HG03095 (cell line): Measurements from ENCODE around the gene PRRC2A.

Source experiments
- ATAC-seq: cut with Tn5 transposase; IDR thresholded peaks from one replicate; pipeline ENCODE4 v1.9.1; 2021; ENCODE audit warnings: moderate library complexity; ENCODE audit not compliant: unreplicated experiment

PRRC2A gene

DNA sequence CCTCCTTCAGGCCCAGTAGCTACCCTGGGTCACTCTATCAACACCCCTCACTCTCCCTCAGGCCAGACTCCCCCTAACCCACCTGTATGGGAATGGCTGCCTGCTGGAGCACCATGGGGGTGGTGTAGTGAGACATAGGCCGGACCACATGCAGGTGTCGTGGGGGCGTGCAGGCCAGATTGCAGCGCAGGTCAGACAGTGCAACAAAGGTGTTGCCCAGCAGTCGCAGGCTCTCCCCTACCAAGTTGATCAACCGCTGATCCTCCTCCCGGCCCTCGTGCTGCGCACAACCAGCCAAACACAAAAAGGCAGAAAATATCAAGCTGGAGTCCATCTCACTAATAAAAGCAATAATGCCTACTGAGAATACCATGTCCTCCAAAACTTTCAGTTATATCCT, 24.8 kb downstream of the PRRC2A start:
- no peak for ATAC-seq

DNA sequence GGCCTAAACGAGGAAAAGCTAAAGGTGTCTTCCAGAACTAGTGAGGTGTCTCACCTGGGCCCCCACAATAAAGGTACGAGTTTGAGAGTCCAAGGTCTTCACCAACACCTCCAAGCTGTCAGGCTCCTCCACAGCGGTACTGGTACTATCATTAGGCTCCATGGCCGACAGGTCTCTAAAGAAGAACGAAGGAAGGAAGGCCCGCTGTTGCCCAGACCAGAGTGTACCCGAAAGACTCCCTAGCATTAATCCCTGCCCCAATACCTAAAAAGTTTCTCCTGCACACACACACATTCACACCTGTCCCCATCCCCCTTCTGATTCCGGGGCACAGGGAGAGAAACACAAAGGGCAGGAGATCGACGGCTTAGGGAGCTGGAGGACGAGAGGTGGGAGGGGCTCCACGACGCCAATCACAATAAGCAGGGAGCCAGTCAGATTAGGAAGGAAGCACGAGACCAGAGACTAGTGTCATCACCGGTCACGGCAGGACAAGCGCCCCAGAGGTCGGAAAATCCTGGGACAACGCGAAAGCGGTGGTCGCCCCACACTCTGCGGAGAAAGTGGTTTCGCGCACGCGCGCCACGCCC, 31.2 kb downstream of the PRRC2A start:
- peak; percentile 21 for ATAC-seq

DNA sequence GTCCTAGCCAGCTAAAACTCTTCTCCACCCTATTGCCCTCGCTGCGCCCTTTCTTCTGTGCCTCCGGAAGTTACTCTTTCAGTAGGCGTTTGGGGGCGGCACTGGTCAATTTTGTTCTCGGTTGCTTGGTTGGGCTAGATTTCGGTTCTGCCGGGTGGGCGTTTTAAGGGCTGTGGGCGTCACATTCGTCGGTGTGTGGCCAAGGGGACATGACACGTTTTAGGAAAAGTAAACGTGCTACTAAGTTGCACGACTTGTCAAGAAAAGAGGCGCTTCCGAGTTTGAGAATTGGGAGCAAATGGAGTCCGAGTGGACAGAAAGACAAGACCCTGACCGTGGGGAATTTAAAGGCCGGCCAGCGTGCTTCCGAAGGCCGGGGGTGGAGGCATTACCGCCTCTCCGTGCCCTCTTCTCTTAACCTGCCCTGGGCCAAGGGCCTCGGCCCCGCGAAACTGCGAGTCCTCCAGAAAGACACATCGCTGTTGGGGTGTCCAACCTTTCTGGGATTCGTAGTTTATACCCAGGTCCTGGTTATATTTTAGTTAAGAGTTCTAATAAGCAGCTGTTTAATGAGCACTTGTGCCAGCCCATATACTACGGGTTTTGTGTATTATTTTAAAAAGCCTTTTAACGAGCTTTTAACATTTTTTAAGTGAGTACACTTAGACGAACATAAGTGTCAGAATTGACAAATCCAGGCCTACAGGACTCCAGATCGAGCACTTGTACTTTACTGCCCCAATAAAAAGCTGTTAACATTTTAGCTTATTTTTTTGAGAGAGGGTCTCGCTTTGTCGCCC, 32.6 kb downstream of the PRRC2A start:
- ATAC-seq = peak; percentile 47

DNA sequence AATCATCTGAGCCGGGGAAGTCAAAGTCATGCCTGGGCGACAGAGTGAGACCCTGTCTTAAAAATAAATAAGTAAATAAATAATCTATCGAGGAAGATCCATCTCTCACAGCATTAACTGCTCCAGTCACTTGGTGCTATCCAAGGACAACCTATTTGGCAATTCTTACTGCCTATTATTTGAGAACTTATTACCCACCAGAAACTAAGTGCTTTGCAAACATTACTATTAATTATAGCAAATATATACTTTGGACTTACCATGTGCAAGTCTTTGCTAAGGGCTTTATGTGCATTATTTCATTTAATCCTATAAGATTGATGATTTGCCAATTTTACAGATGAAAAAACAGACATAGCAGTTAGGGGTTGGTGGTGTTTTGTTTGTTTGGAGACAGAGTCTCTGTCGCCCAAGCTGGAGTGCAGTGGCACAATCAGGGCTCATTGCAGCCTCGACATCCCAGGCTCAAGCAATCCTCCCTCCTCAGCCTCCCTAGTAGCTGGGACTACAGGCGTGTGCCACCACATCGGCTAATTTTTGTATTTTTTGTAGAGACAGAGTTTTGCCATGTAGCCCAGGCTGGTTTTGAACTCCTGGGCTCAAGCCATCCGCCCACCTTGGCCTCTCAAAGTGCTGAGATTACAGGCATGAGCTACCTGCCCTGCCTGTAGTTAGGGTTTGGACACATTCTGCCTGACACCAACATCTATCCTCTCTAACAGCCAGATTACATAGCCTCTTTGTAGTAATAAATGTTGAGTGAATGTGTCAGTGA, 34.2 kb downstream of the PRRC2A start:
- no peak for ATAC-seq

DNA sequence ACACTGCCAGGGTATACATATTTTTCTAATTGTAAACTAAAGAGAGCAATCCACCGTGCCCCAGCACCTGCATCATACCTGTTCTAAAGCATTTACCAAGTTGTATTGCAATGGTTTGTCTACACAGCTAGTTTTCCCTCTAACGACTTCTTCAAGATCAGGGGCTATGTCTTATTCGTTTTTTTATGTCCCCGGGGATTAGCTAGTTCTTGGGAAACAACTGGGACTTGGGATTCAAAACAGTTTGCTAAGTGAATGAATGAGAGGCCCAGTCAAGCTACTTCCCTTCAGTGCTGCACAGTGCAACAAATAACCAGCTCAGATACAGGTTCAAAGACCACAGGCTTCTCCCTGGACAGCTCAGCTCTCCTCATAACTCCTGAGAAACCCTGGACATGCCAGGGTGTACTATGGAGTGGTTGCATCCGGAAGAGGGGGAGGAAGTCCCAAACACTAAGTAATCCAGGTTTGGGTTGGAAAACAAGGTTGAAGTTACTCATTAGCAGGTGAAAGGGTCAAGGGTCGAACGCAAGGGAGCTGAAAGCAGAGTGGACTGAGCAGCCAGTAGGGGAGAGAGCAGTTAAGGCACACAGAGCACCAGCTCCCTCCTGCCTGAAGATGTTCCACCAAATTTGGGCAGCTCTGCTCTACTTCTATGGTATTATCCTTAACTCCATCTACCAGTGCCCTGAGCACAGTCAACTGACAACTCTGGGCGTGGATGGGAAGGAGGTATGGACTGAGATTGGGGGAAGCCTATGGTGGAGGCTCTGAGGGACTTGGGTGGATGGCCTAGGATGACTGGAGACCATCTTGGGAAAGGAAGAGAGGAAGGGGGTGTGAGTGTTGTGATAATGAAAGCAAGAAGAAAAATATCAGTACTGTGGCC, 35.1 kb downstream of the PRRC2A start, which contains the start of gene APOM:
Gene APOM (plus strand): TSS at position 546 of the 889 bp plus-strand sequence. CDS start 73 bp downstream, at position 619.
- ATAC-seq = no peak

DNA sequence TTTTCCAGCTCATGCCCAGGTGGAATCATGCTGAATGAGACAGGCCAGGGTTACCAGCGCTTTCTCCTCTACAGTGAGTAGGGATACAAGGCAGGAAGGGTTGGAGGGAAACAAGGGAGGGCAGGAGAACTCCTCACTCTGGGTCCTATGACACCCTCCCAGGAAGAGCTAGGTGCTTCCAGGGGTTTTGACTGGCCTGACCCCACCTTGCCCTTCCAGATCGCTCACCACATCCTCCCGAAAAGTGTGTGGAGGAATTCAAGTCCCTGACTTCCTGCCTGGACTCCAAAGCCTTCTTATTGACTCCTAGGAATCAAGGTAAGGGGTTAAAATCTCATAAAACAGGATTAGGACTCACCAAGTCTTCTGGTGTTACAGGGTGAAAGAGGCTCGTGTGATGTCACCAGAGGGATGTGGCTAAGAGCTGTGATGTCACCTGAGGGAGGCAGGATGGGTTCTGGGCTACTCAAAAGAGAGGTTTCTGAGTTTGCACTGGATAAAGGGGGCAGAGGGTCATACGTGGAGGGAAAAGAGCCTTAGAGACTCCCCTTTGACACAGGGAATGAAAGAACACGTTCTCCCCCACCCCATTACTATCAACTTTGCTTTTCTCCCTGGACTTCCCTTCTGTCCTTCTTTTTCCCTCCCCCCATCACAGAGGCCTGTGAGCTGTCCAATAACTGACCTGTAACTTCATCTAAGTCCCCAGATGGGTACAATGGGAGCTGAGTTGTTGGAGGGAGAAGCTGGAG, 37.1 kb downstream of the PRRC2A start:
- ATAC-seq = no peak

DNA sequence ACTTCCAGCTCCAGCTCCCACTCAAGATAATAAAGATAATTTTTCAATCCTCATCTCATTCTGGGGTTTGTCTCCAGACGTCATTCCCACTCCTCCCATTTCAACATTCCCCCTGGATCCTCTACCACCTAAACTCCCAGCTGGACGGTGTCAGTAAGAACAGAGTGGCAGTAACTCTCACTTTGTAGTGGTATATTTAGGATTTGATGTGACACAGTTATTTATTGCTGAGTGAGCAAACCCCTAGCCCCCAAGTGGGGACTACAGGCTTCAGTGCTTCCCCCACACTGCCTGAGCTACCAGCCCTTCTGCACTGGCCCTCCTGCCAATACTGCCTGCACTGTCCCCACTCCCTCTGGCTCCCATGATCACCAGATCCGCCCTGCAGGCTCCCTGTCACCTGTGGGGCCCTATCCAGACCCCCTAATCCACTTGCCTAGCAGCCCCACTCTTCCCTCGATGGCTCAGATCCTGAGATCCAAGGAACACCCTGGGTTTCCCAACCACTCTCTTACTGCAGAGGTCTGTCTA, 37.7 kb downstream of the PRRC2A start:
- ATAC-seq = no peak

DNA sequence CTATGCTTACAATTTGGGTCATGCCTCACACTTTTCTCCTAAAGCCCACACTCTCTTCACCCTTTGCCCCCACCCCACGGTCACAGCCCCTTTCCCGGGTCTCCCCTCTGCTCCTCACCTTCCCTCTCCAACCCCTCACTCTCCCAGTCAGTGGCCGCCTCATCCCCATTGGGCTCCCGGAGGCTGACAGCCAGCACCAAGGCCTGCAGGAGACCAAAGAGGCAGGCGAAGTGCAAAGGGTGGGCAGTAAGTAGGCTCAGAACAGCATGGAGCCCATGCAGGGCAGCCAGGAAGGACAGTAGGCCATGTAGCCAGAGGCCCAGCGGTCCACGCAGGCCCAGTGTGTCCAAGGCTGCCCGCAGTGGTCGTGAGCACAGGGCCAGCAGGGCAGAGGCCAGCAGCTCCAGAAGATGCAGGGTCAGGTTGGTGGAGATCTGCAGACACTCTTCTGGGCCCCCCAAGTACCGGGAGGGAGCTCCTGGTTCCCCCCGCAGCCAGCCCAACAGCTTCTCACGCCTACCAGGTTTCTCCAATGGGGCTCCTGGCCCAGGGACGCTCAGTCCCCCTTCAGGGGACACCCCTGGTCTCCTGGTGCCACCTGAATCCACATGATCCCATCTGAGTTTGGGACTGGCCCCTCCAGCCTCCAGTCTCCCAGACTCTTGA, 38.6 kb downstream of the PRRC2A start:
- no peak for ATAC-seq

DNA sequence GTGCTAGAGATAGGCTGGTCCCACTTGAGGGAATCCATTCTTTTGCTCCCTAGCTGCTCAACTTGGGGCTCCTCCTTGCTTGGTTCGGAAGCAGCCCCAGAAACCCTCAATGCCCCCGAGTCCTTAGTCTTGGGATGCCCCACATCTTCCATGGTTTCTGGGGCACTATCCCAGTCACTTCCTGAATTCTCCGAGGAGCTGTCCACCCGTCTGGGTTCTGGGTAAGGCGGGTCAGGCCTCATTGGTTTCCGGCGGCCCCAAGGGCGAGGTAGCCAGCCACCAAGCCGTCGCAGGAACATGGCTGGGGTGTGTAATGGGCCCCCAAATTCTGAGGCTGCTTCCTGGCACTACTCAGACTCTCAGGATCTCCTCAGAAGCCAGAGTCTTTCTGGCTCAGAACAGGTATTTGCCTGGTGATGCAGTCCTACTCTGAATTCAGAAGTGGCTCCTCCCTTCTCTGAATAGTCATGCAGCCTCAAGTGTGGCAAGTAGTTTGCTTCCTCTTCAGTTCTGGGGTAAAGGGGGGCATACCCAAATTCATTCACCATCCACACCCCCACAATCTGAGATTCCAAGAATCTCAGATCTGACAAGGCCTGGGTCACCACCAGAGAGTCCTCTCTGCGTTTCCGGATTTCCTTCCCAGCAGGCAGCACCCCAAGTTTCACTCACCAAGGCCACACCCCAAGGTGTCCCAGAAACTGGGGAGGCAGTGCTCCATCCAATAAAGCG, 39.3 kb downstream of the PRRC2A start:
- no peak for ATAC-seq

DNA sequence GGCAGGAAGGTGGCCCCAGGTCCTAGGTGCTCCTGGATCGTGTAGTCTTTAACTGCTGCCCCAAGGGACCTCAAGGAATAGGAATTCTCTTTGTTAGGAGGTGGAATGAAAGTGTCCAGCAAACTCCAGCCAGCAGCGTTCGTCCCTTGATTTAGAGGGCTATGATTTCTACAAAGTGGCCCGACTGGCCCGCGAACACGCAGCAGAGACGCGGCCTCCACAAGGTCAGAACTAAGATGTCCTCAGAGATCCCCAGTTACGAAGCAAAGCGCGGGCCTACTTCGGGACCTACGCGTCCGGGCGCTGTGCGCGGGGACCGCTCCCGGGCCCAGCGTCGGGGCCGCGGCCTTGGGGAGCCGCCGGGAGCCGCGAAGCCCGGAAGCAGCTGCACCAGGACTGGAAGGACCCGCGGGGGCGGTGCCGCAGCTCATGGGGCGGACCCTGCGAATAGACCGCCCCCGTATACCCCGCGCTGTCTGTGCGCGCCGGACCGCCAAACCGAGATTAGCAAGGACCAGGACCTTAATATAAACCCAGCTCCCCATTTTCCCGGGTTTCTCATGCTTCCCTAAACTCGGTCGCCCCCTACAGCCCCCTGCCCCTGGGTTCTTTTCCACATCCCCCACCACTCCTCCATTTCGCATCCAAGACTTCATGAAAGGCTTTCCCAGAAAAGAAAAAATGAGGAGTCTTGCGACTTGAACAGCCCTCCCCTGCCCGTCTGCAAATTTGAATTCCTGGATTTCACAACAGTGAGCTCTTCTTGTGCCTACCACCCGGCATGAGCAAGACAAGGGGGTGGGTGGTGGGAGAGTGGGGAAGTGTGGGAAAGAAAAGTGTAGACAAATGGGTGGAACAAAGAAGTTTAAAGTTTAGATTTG, 40.1 kb downstream of the PRRC2A start, which contains the start of gene C6orf47:
Gene C6orf47 (minus strand): TSS at position 398 of the 881 bp plus-strand sequence. CDS start 831 bp downstream, outside the sequence.
- peak; percentile 45 for ATAC-seq

DNA sequence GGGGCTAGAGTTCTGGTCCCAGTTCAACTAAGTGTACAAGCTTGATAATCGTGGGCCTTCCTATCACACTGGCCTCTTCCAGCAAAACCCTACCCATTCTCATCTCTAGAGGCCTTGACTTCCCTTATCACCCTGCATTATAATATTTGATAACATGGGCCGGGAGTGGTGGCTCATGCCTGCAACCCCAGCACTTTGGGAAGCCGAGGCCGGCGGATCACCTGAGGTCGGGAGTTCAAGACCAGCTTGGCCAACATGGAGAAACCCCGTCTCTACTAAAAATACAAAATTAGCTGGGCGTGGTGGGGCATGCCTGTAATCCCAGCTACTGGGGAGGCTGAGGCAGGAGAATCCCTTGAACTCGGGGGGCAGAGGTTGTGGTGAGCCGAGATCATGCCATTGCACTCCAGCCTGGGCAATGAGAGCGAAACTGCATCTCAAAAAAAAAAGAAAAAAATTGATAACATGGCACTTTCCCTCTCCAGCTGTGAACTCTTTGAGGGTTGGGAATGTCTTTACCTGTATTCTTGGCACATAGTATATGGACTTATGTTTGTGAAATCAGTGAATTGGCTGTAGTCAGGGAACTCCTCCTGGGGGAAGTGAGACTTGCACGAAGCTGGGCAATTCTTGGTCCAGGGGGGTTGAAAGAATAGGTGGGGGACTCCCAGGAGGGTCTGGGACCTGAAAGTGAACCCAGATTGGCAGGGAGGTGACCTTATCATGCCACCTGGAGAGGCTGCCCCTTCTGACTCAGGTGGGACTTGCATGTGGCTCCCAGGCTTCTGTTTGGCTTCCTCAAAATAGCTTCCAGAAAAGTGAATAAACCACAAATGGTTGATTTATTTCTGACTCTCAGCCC, 41.0 kb downstream of the PRRC2A start:
- ATAC-seq = no peak

DNA sequence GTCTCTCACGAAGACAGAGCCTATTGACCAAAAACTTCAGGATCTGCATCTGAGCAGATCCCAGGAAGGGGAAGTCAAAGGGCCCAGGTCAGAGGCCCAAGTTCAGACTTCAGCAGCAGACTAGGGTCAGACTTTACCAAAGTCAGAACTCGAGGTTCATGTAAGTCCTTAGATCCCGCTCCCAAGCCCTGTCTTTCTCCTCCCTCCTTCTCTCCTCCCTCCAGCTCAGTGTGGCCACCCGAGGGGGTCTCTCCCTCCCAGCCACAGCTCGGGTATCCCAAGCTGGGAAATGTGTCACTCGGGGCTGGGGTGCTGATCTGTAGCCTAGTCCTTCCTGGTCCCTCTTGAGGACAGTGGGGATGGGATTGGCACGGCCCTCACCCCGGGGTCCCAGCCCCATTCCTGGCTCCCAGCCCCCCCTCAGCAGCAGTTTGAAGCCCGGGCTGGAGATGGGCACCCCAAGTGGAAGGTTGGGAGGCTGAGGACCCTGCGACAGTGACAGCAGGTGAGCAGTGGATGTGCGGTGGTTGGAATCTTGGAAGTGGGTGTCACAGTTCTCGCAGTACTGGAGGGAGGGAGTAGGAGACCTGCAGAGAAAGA, 41.7 kb downstream of the PRRC2A start:
- ATAC-seq = no peak

DNA sequence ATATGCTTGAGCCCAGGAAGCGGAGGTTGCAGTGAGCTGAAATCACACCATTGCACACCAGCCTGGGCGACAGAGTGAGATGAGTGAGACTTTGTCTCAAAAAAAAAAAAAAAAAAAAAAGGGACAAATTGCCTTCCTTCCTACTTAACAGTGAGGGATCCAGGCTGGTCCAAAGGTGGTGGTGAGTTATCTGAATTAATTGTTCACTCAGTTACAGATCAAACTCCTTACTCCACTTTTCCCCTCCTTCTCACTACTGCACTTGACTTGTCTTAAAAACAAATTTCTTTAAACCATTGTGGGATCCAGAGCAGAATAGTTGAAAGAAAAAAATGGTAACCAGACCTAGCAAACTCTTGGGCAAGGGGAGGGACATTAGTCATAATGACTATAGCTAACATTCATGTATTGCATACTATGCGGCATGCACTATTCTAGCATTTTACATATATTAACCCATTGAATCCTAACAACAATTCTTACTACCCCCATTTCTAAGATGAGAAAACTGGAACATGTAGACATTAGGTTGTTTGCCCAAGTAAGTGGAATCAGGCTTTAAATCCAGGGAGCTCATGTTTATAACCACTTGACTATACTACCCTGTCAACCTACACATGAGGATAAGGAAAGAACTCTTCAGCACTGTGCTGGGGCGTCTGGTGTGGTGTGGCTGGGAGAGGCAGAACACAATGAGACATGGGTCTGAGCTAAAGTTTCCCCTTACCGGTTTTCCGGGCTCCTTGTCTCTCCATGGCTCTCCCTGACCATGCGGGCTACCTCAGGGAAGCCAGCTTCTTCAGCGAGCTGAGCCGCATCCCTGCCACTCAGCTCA, 42.8 kb downstream of the PRRC2A start:
- ATAC-seq = no peak

DNA sequence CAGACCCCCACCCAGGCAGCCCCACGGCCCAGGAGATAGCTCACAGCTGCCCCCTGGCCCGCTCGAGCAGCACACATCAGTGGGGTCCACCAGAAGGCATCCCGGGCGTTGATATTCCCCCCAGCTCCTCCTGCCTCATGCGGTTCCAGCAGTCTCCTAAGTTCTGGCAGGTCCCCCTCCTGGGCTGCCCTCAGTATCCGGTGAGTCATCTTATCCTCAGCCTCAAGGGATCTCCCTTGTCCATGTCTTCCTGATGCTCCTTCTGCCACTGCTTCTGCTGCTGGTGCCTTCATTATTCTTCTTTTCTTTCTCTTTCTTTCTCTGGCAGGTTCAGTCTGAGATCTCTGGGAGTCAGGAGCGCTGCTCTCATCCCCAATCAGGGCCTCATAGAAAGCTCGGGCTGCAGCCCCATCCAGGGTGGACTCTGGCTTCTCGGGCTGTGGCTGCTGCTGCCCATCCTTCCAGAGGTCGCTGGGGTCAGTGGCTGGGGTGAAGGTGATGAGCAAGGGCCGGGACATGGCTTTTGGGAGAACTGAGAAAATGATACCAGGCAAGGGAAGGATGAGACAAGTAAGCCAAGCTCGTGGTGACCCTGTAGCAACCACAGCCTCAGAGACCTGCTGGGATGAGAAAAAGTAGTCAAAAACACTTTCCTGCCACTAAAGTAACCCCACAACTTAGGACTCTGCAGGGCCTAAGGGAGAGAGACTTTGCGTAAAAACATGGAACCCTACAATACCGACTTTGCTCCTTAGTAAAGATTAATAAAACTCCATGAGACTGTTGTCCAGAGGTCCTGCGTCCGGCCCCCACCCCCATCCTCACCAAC, 43.7 kb downstream of the PRRC2A start:
- ATAC-seq = no peak
